ENCODE results near the gene MTCH2. TPM values are rescaled to one million over a fixed set of nuclear protein-coding genes. Genes with fewer than 3 reads are reported as not detected.

The MTCH2 gene
- total RNA-seq = 101 and 136 TPM in 2 replicates

DNA sequence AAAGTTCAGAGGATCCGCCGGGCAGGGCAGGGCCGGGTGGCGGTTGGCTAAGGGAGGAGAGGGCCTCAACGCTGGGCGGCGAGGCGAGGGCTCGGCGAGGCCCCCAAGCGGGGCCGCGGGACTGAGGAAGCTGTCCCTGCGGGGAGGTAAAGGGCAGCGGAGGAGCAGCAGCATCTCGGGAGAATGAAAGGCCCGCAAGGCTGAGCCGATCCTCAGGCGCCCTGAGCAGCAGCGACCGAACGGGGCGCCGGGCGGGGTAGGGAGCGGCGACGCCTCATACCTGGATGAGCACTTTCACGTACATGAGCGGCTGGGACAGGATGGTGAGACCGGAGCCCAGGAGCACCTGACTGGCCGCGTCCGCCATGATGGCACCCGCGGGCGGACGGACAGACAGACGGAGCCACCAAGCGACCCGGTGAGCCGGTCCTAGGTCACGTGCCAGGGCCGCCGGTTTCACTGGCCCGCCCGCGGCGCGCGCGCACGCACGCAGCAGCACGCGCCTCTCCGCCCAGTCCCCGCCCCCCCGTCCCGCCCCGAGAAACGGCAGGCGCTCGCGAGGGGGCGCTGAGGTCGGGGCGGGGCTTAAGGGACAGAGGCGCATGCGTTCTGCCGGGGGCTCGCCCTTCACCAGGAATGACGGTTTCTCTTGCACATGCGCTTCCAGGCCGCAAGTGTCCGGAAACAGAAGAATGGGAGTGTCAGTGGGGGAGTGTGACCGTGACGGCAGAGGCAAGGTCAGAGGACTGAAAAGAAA, at the start of gene MTCH2:
TSS of gene MTCH2 (minus strand) at position 461 of the 757 bp plus-strand sequence. CDS start at position 367, 94 bp downstream.

DNA sequence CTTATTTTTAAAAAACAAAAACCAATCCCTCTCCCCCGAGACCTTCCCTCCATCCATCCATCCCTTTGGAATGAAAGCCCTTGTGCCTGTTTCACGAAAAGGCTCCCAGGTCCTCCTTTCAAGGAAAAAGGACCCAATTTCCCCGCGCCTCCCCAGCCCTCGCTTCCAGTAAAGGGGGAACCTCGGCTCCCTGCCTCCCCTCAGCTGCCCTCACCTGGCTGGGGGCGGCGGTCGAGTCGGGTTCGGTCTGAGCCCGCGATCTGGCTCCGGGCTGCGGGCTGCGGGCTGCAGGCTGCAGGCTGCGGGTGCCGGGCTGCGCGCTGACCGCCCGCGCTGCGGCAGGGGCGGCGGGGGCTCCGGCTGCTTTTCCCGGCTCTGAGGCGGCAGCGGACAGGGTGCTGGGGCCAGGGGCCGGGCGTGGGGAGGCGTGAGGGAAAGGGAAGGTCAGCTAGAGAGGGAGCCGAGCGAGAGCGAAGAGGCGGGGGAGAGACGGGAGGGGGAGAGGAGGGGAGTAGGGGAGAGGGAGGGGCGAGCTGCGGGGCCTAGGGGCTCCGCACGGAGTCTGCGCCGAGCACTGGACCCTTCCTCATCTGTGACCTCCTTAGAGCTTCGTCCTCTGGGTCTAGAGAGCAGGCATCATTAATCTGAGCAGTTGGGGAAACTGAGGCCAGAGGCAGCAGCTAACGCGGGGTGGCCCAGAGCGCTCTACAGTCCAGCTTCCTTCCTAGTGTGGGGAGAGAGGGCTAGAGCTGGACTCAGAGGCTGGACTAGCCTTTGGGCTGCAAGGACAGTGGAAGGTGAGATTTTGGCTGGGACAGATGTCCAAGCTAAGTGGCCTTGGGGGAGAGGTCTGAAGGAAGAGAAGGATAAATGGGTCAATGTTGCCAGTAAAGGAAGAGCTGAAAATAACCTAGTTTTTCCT, 48.2 kb downstream of the MTCH2 start, which contains the start of gene C1QTNF4:
TSS of gene C1QTNF4 (minus strand) at position 478 of the 922 bp plus-strand sequence. CDS start 3,601 bp downstream, outside the sequence.

DNA sequence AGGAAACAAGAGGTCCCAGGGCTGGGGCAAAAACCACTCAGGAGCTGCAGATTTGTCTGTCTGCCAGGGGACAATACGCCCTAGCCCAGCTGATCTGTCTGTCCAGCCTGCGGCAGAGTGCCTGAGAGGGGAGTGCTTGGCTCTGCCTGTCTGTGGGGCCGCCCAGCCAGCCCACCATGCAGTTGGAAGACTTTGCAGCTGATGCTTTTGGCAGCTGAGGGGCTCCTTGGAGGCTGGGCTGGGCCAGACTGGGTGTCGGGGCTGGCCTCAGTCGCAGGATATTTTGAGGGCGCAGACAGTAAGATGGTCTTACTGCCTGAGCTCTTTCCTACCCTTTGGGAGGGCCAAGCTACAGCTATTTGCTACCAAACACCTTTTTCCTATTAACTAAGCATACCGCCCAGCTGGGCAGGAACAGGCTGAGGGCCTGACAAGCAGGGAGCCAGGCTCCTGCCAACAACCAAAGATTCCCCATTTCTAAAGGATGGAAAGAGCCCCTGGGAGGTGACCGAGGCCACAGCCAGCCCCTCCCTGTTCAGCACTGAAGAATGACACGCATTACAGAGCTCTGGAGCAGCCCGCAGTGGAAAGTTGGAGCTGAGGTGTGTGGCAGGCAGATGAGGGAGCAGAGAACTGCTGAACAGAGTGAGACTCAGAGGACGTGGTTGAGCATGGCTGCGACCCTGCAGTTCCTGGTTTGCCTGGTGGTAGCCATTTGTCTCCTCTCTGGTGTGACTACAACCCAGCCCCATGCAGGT, 56.1 kb downstream of the MTCH2 start, which contains the start of gene FAM180B:
TSS of gene FAM180B (plus strand) at position 581 of the 758 bp plus-strand sequence. CDS start at position 672, 91 bp downstream.

DNA sequence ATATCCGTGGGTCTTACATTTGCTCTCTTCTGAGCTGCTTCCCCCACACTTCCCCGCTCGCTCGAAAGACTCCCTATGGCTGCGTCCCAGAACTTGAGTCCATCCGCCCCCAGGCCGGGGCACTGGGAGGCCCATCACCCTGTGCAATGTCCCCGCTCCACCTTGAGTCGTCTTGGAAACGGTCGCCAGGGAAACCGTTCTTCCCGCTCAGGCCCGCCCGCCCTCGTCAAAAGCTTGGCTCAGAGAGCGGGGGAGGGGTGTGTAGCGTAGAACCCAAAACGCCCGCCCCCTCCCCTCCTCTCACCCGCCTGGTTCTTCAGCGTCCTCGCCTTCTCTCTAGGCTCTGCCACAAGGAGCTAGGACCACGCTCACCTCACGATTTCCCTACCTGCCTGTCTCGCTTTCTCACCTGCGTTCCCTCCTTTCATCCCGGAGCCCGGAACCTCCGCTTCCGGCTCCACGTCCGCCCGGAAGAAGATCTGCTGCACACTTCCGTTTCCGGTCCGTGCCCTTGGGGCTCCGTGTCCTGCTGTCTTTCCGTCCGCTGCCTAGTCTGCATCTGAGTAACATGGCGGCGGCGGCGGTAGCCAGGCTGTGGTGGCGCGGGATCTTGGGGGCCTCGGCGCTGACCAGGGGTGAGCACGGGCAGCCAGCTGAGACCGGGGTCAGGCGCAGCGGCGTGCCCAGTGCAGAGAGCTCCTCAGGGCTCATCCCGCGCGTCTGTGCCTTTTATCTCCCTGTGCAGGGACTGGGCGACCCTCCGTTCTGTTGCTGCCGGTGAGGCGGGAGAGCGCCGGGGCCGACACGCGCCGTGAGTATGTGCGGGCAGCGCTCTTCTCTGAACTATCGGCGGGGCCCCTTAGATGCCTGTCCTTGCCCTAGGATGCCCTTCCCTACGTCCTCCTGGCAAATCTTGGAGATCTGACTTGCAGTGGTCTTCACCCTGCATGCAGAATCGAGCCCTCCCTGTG, 63.5 kb downstream of the MTCH2 start, which contains the start of the genes KBTBD4 and NDUFS3:
TSS of gene KBTBD4 (minus strand) at position 447 of the 971 bp plus-strand sequence. CDS start at position 428, 19 bp downstream.
TSS of gene NDUFS3 (plus strand) at position 551 of the 971 bp plus-strand sequence. CDS start at position 569, 18 bp downstream.

Other genes with a start within 250 kb of the MTCH2 start
- 58.9 and 70.6 TPM in 2 replicates for gene SLC39A13, start 234.0 kb downstream of the MTCH2 start, total RNA-seq
- gene PSMC3, start 216.1 kb downstream of the MTCH2 start, total RNA-seq = 149 and 340 TPM in 2 replicates
- gene RAPSN, start 193.4 kb downstream of the MTCH2 start, total RNA-seq = not detected in 2 replicates
- 114 and 128 TPM in 2 replicates for gene CELF1, start 89.4 kb downstream of the MTCH2 start, total RNA-seq
- 93.0 and 109 TPM in 2 replicates for gene PTPMT1, start 77.0 kb downstream of the MTCH2 start, total RNA-seq
- gene KBTBD4, start 63.6 kb downstream of the MTCH2 start, total RNA-seq = 22.0 and 35.4 TPM in 2 replicates
- gene NDUFS3, start 63.5 kb downstream of the MTCH2 start, total RNA-seq = 86.0 and 97.2 TPM in 2 replicates
- gene FAM180B, start 55.9 kb downstream of the MTCH2 start, total RNA-seq = 0.12 TPM in 1 of 2 replicates, not detected in the other
- 0.11 and 0.25 TPM in 2 replicates for gene C1QTNF4, start 48.1 kb downstream of the MTCH2 start, total RNA-seq
- gene AGBL2, start 72.8 kb upstream of the MTCH2 start, total RNA-seq = 0.66 and 1.00 TPM in 2 replicates
- gene FNBP4, start 124.8 kb upstream of the MTCH2 start, total RNA-seq = 88.4 and 97.6 TPM in 2 replicates
- gene NUP160, start 205.8 kb upstream of the MTCH2 start, total RNA-seq = 31.9 and 40.4 TPM in 2 replicates

Data from uterine smooth muscle cell (primary cell).